ENCODE results near the gene ODAD2.

DNA sequence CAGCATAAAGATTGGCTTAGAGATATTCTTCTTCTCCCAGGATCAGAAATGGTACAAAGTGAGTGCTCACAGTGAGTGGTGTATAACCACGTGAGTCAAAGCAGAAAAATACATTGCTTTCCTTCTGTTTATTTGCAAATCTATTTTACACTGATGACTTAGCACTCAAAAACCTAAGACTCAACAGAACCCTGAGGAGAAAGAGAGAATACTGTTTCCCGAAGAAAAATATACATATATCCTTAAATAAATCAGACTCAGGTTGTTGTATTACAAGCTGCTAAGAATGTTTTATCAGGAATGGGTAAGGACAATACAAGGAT, 48.7 kb downstream of the ODAD2 start:
- TF ChIP-seq, protein P1, sequence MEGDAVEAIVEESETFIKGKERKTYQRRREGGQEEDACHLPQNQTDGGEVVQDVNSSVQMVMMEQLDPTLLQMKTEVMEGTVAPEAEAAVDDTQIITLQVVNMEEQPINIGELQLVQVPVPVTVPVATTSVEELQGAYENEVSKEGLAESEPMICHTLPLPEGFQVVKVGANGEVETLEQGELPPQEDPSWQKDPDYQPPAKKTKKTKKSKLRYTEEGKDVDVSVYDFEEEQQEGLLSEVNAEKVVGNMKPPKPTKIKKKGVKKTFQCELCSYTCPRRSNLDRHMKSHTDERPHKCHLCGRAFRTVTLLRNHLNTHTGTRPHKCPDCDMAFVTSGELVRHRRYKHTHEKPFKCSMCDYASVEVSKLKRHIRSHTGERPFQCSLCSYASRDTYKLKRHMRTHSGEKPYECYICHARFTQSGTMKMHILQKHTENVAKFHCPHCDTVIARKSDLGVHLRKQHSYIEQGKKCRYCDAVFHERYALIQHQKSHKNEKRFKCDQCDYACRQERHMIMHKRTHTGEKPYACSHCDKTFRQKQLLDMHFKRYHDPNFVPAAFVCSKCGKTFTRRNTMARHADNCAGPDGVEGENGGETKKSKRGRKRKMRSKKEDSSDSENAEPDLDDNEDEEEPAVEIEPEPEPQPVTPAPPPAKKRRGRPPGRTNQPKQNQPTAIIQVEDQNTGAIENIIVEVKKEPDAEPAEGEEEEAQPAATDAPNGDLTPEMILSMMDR (IDR thresholded peaks at IDR 0.05) = no peak
- TF ChIP-seq EP300 (IDR thresholded peaks at IDR 0.05) (no peak), POLR2A (IDR thresholded peaks at IDR 0.05) (no peak)
